Activated CD8-positive, alpha-beta T cell treated with anti-CD3 and anti-CD28 coated beads for 36 hours (primary cell): ENCODE data around the gene NLRP6. TPM values are rescaled to one million over a fixed set of nuclear protein-coding genes. Genes with fewer than 3 reads are reported as not detected.

ENCODE experiments used
- ATAC-seq: fragments of 200-7000 bp; cut with Tn5 transposase; one replicate; pipeline ENCODE4 v1.10.0; 2021; ENCODE audit warnings: mild to moderate bottlenecking, moderate library complexity
- CTCF ChIA-PET: fragments of 350-600 bp; sonication (Branson Sonifier 250); formaldehyde crosslinking; loops from one replicate; lab custom pipeline; 2021; ENCODE audit warnings: antibody characterized with exemption; lab: Charles Lee
- POLR2A ChIA-PET: fragments of 350-600 bp; sonication (Branson Sonifier 250); formaldehyde crosslinking; loops from one replicate; lab custom pipeline; 2021; ENCODE audit warnings: antibody characterized with exemption; lab: Charles Lee
- DNase-seq: peaks from one replicate; pipeline ENCODE4 v3.0.0-alpha.2; 2020
- H3K27ac Mint-ChIP-seq: one replicate; pipeline ENCODE4 v1.8.0; 2021; ENCODE audit warnings: mild to moderate bottlenecking, mixed read lengths
- H3K27me3 Mint-ChIP-seq: one replicate; pipeline ENCODE4 v1.8.0; 2021; ENCODE audit warnings: mixed read lengths
- H3K36me3 Mint-ChIP-seq: one replicate; pipeline ENCODE4 v1.8.0; 2021; ENCODE audit warnings: low read depth, mixed read lengths
- H3K4me1 Mint-ChIP-seq: one replicate; pipeline ENCODE4 v1.8.0; 2021; ENCODE audit warnings: low read depth, mixed read lengths
- H3K4me3 Mint-ChIP-seq: one replicate; pipeline ENCODE4 v1.8.0; 2021; ENCODE audit warnings: mild to moderate bottlenecking, moderate library complexity, mixed read lengths
- H3K9me3 Mint-ChIP-seq: one replicate; pipeline ENCODE4 v1.8.0; 2021; ENCODE audit warnings: mixed read lengths
- CTCF ChIP-seq: fragments of 200-600 bp; IDR thresholded peaks from one replicate; pipeline ENCODE4 v1.8.0; 2022; ENCODE audit warnings: antibody characterized with exemption, mild to moderate bottlenecking
- intact Hi-C: fragments of 100-400 bp; cut with micrococcal nuclease; formaldehyde crosslinking; loops from one replicate; pipeline ENCODE4 v1.10.0; 2022
- total RNA-seq, 2 experiments: library from RNA; stranded (reverse); gene quantifications; one replicate each; pipeline ENCODE4 v1.2.3, GENCODE V29; 2021

NLRP6 gene
- total RNA-seq, 2 experiments from 2014 or later = 3.3 to 3.4 TPM

- peak overlapping the region; percentile 86 for H3K27ac Mint-ChIP-seq
- H3K36me3 Mint-ChIP-seq = peaks cover 33% of the 10 kb centered on the region
- ChIA-PET CTCF (interaction anchor here (1.3 to 7.4 kb wide), 5 partner anchors 14 to 166 kb away, joined by 3 to 71 read pairs (median 27); partner anchors contain the start of gene IFITM2), POLR2A (interaction anchor here (1.0 to 8.5 kb wide), 7 partner anchors 7 to 34 kb away, joined by 3 to 75 read pairs (median 33); partner anchors contain the start of gene PGGHG)
- DNase-seq (peak; percentile 25), ATAC-seq (no peak)
- intact Hi-C loops = no loop called here
- peaks cover 2% of the 10 kb centered on the region for H3K9me3 Mint-ChIP-seq
- peaks cover 10% of the 10 kb centered on the region for H3K27me3 Mint-ChIP-seq
- TF ChIP-seq CTCF = no peak
- H3K4me1 Mint-ChIP-seq = peaks cover 66% of the 10 kb centered on the region
- peak overlapping the region; percentile 82 for H3K4me3 Mint-ChIP-seq
Observed at GRCh38 chr11:282171-282570, 4.0 kb downstream of the NLRP6 start.

GRCh38 chr11:282630-283360, 4.6 kb downstream of the NLRP6 start:
- POLR2A ChIA-PET = interaction anchor here (0.9 to 8.5 kb wide), 13 partner anchors 7 to 67 kb away, joined by 3 to 75 read pairs (median 4); partner anchors contain the start of genes PGGHG and PSMD13

GRCh38 chr11:283405-284104, 5.3 kb downstream of the NLRP6 start:
- Mint-ChIP-seq H3K27ac (peak overlapping the region; percentile 86), H3K4me3 (peak overlapping the region; percentile 82), H3K36me3 (peaks cover 39% of the 10 kb centered on the region), H3K9me3 (no peaks in the 10 kb centered on the region), H3K27me3 (peaks cover 10% of the 10 kb centered on the region), H3K4me1 (peaks cover 61% of the 10 kb centered on the region)
- intact Hi-C loops = no loop called here
- ChIA-PET POLR2A (interaction anchor here (0.7 to 8.5 kb wide), 17 partner anchors 9 to 72 kb away, joined by 3 to 75 read pairs (median 3); partner anchors contain the start of gene PSMD13), CTCF (interaction anchor here (0.7 to 7.4 kb wide), 7 partner anchors 9 to 79 kb away, joined by 3 to 71 read pairs (median 4); partner anchors contain the start of gene IFITM2)
- peak; percentile 18 for ATAC-seq
- DNase-seq = peak; percentile 56
- TF ChIP-seq CTCF = no peak

More at GRCh38 chr11:282630-283360, 4.6 kb downstream of the NLRP6 start:
- Mint-ChIP-seq H3K4me3 (peak overlapping the region; percentile 82), H3K4me1 (peaks cover 65% of the 10 kb centered on the region), H3K9me3 (no peaks in the 10 kb centered on the region), H3K27me3 (peaks cover 10% of the 10 kb centered on the region), H3K36me3 (peaks cover 34% of the 10 kb centered on the region), H3K27ac (peak overlapping the region; percentile 86)
- ATAC-seq (no peak), DNase-seq (no peak)
- intact Hi-C loops = no loop called here
- TF ChIP-seq CTCF = no peak
- CTCF ChIA-PET = interaction anchor here (0.7 to 7.4 kb wide), 7 partner anchors 16 to 165 kb away, joined by 3 to 71 read pairs (median 4); partner anchors contain the start of gene IFITM2

- Mint-ChIP-seq H3K4me3 (peak overlapping the region; percentile 82), H3K4me1 (peaks cover 58% of the 10 kb centered on the region), H3K9me3 (no peaks in the 10 kb centered on the region), H3K27ac (peak overlapping the region; percentile 86), H3K27me3 (peaks cover 10% of the 10 kb centered on the region), H3K36me3 (peaks cover 37% of the 10 kb centered on the region)
- intact Hi-C loops = no loop called here
- POLR2A ChIA-PET = interaction anchor here (0.7 to 8.5 kb wide), 17 partner anchors 10 to 71 kb away, joined by 3 to 75 read pairs (median 3); partner anchors contain the start of gene PSMD13
- no peak for TF ChIP-seq CTCF
- ATAC-seq = no peak
- CTCF ChIA-PET = interaction anchor here (0.8 to 7.4 kb wide), 6 partner anchors 10 to 79 kb away, joined by 3 to 71 read pairs (median 26); partner anchors contain the start of gene IFITM2
- no peak for DNase-seq
Observed at GRCh38 chr11:284105-285020, 6.2 kb downstream of the NLRP6 start.
